ENCODE results near the gene DCAF6.

DCAF6 gene

DNA sequence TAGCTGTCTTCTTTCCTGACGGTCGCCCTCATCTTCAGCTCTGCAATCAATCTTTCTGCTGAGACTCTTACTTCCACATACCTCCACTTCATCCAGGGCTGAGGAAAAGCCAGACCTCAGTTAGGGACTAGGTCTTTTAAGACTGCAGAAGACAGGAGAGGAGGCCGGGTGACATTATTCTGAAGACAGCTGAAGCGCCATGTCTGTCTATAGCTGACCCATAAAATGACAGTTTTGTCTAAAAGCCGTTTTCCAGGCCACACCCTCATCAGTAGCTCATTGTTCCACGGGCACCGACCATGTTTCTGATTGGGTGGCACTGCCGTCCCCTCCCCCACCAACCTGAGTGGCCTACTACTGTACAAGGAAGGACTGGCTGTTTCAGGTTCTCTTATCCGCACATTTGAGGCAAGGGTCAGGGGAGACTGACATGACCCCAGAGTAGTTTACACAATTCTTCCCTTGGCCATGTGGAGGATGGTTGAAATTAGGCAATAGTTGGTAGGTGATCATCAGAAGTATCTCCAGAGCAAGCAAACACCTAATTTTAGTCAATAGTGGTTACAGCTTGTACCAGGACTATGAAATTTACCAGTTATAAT, 22.5 kb upstream of the DCAF6 start, which contains the start of gene ADCY10:
Gene ADCY10, minus strand, starts transcription at position 240 of the 602 bp plus-strand sequence. CDS start 8,994 bp downstream, outside the sequence.
- DNase-seq (no peak), ATAC-seq (ENCODE audit: insufficient read depth, low read depth) (no peak)
- H4K20me1 ChIP-seq (ENCODE audit: insufficient read depth, low read length) = no peaks in the 10 kb centered on the region
- peaks cover 17% of the 10 kb centered on the region; the same call in 1 of the 2 replicates for H3K36me3 ChIP-seq (ENCODE audit: insufficient read depth, low read length)
- H3K9me3 ChIP-seq (ENCODE audit: insufficient read depth, low read length, severe bottlenecking) = peaks cover 12% of the 10 kb centered on the region
- H3K27me3 ChIP-seq (ENCODE audit: insufficient read depth, low read length, poor library complexity) = no peaks in the 10 kb centered on the region
- no peaks in the 10 kb centered on the region for H3K4me1 ChIP-seq (ENCODE audit: insufficient read depth, low read length)
- no peak within 1 kb of the TSS for H3K9ac ChIP-seq (ENCODE audit: low read depth, low read length)
- no peak for TF ChIP-seq EZH2 (IDR thresholded peaks at IDR 0.05; ENCODE audit: borderline replicate concordance, low read depth, low read length, severe bottlenecking)
- TF ChIP-seq, protein P1, sequence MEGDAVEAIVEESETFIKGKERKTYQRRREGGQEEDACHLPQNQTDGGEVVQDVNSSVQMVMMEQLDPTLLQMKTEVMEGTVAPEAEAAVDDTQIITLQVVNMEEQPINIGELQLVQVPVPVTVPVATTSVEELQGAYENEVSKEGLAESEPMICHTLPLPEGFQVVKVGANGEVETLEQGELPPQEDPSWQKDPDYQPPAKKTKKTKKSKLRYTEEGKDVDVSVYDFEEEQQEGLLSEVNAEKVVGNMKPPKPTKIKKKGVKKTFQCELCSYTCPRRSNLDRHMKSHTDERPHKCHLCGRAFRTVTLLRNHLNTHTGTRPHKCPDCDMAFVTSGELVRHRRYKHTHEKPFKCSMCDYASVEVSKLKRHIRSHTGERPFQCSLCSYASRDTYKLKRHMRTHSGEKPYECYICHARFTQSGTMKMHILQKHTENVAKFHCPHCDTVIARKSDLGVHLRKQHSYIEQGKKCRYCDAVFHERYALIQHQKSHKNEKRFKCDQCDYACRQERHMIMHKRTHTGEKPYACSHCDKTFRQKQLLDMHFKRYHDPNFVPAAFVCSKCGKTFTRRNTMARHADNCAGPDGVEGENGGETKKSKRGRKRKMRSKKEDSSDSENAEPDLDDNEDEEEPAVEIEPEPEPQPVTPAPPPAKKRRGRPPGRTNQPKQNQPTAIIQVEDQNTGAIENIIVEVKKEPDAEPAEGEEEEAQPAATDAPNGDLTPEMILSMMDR (IDR thresholded peaks at IDR 0.05; ENCODE audit: borderline replicate concordance, extremely low read depth, low read length, poor library complexity, severe bottlenecking) = no peak
- H2AFZ ChIP-seq (ENCODE audit: low read depth, low read length) = no peak within 1 kb of the TSS
- no peaks in the 10 kb centered on the region for H3K79me2 ChIP-seq (ENCODE audit: insufficient read depth, low read length)
- no peak within 1 kb of the TSS for H3K4me2 ChIP-seq (ENCODE audit: insufficient read depth, low read length)
- no peak within 1 kb of the TSS for H3K4me3 ChIP-seq (ENCODE audit: low read depth in 1 of 2, low read length in 2 of 2)
- H3K27ac ChIP-seq (ENCODE audit: low read length) = no peak within 1 kb of the TSS

- Histone ChIP-seq H3K27me3 (ENCODE audit: insufficient read depth, low read length, poor library complexity) (no peaks in the 10 kb centered on the region), H3K4me2 (ENCODE audit: insufficient read depth, low read length) (no peak overlapping the region), H3K79me2 (ENCODE audit: insufficient read depth, low read length) (no peaks in the 10 kb centered on the region), H2AFZ (ENCODE audit: low read depth, low read length) (no peak overlapping the region), H3K9ac (ENCODE audit: low read depth, low read length) (no peak overlapping the region), H3K36me3 (ENCODE audit: insufficient read depth, low read length) (peaks cover 17% of the 10 kb centered on the region; the same call in 1 of the 2 replicates), H3K4me1 (ENCODE audit: insufficient read depth, low read length) (no peaks in the 10 kb centered on the region), H3K27ac (ENCODE audit: low read length) (no peak overlapping the region), H3K4me3 (ENCODE audit: low read depth in 1 of 2, low read length in 2 of 2) (no peak overlapping the region), H3K9me3 (ENCODE audit: insufficient read depth, low read length, severe bottlenecking) (no peaks in the 10 kb centered on the region), H4K20me1 (ENCODE audit: insufficient read depth, low read length) (no peaks in the 10 kb centered on the region)
- no peak for ATAC-seq (ENCODE audit: insufficient read depth, low read depth)
- TF ChIP-seq, protein P1 (IDR thresholded peaks at IDR 0.05; ENCODE audit: borderline replicate concordance, extremely low read depth, low read length, poor library complexity, severe bottlenecking) = no peak
- no peak for DNase-seq
Measured at GRCh38 chr1:167915569-167915968, 20.9 kb upstream of the DCAF6 start.

- no peak for DNase-seq
- Histone ChIP-seq H3K36me3 (ENCODE audit: insufficient read depth, low read length) (peaks cover 17% of the 10 kb centered on the region; the same call in 1 of the 2 replicates), H2AFZ (ENCODE audit: low read depth, low read length) (no peak overlapping the region), H4K20me1 (ENCODE audit: insufficient read depth, low read length) (no peaks in the 10 kb centered on the region), H3K4me3 (ENCODE audit: low read depth in 1 of 2, low read length in 2 of 2) (no peak overlapping the region), H3K9ac (ENCODE audit: low read depth, low read length) (no peak overlapping the region), H3K79me2 (ENCODE audit: insufficient read depth, low read length) (no peaks in the 10 kb centered on the region), H3K4me2 (ENCODE audit: insufficient read depth, low read length) (no peak overlapping the region), H3K27ac (ENCODE audit: low read length) (no peak overlapping the region), H3K27me3 (ENCODE audit: insufficient read depth, low read length, poor library complexity) (no peaks in the 10 kb centered on the region), H3K4me1 (ENCODE audit: insufficient read depth, low read length) (no peaks in the 10 kb centered on the region), H3K9me3 (ENCODE audit: insufficient read depth, low read length, severe bottlenecking) (no peaks in the 10 kb centered on the region)
- TF ChIP-seq, protein P1 (IDR thresholded peaks at IDR 0.05; ENCODE audit: borderline replicate concordance, extremely low read depth, low read length, poor library complexity, severe bottlenecking) = no peak
- no peak for TF ChIP-seq EZH2 (IDR thresholded peaks at IDR 0.05; ENCODE audit: borderline replicate concordance, low read depth, low read length, severe bottlenecking)
- ATAC-seq (ENCODE audit: insufficient read depth, low read depth) = no peak
Measured at GRCh38 chr1:167916766-167917511, 19.5 kb upstream of the DCAF6 start.
